ENCODE results near the gene DOK3. TPM values are rescaled to one million over a fixed set of nuclear protein-coding genes. Genes with fewer than 3 reads are reported as not detected.
A peak's percentile ranks its signal among the peaks of the same experiment; 100 is the strongest.

The DOK3 gene
- total and polyA plus RNA-seq, 2 of the 13 experiments (the other 11 are each of a cell fraction or from before 2014, with no cell fraction given), result 1.4 to 1.5 TPM

DNA sequence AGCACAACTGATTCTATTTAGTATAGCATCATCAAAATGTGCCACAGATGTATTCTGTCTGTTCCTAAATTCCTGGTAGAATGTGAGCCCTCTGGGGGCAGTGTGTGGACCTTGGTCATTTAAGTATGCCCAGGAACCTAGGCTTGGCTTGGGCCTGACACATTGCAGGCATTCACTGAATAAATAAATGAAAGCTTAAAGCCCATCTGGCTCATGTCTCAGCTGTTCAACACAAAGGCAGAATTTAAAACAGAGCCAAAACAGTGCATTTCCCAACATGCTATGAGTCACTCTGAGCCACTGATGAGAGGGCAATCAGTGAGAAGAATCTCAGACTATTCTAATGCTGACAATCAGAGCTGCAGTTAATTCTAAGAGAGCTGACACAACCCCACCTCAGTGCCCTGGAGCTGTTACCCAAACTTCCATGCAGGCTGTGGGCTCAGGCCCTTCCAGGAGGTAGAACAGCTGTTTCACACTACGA lies 36.7 kb upstream of the DOK3 start (continued):
- TF ChIP-seq, protein P1, sequence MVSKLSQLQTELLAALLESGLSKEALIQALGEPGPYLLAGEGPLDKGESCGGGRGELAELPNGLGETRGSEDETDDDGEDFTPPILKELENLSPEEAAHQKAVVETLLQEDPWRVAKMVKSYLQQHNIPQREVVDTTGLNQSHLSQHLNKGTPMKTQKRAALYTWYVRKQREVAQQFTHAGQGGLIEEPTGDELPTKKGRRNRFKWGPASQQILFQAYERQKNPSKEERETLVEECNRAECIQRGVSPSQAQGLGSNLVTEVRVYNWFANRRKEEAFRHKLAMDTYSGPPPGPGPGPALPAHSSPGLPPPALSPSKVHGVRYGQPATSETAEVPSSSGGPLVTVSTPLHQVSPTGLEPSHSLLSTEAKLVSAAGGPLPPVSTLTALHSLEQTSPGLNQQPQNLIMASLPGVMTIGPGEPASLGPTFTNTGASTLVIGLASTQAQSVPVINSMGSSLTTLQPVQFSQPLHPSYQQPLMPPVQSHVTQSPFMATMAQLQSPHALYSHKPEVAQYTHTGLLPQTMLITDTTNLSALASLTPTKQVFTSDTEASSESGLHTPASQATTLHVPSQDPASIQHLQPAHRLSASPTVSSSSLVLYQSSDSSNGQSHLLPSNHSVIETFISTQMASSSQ (IDR thresholded peaks at IDR 0.05; ENCODE audit: low read depth), result no peak
- TF ChIP-seq, protein P1 (CRISPR knock-in tag; IDR thresholded peaks at IDR 0.05; ENCODE audit: borderline replicate concordance), result peak; percentile 35; the same call in 1 of the 2 replicates
- TF ChIP-seq HMG20B (CRISPR knock-in tag; conservative IDR thresholded peaks at IDR 0.05), result peak; percentile 82
- peak; percentile 51; the same call in 1 of the 2 replicates for TF ChIP-seq ZMYM2 (CRISPR knock-in tag; IDR thresholded peaks at IDR 0.05)
- TF ChIP-seq, protein P2, sequence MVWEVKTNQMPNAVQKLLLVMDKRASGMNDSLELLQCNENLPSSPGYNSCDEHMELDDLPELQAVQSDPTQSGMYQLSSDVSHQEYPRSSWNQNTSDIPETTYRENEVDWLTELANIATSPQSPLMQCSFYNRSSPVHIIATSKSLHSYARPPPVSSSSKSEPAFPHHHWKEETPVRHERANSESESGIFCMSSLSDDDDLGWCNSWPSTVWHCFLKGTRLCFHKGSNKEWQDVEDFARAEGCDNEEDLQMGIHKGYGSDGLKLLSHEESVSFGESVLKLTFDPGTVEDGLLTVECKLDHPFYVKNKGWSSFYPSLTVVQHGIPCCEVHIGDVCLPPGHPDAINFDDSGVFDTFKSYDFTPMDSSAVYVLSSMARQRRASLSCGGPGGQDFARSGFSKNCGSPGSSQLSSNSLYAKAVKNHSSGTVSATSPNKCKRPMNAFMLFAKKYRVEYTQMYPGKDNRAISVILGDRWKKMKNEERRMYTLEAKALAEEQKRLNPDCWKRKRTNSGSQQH (CRISPR knock-in tag; IDR thresholded peaks at IDR 0.05; ENCODE audit: low read depth), result no peak
- TF ChIP-seq, protein P3, sequence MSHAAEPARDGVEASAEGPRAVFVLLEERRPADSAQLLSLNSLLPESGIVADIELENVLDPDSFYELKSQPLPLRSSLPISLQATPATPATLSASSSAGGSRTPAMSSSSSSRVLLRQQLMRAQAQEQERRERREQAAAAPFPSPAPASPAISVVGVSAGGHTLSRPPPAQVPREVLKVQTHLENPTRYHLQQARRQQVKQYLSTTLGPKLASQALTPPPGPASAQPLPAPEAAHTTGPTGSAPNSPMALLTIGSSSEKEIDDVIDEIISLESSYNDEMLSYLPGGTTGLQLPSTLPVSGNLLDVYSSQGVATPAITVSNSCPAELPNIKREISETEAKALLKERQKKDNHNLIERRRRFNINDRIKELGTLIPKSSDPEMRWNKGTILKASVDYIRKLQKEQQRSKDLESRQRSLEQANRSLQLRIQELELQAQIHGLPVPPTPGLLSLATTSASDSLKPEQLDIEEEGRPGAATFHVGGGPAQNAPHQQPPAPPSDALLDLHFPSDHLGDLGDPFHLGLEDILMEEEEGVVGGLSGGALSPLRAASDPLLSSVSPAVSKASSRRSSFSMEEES (CRISPR knock-in tag; IDR thresholded peaks at IDR 0.05), result no peak
- TF ChIP-seq, protein P4, sequence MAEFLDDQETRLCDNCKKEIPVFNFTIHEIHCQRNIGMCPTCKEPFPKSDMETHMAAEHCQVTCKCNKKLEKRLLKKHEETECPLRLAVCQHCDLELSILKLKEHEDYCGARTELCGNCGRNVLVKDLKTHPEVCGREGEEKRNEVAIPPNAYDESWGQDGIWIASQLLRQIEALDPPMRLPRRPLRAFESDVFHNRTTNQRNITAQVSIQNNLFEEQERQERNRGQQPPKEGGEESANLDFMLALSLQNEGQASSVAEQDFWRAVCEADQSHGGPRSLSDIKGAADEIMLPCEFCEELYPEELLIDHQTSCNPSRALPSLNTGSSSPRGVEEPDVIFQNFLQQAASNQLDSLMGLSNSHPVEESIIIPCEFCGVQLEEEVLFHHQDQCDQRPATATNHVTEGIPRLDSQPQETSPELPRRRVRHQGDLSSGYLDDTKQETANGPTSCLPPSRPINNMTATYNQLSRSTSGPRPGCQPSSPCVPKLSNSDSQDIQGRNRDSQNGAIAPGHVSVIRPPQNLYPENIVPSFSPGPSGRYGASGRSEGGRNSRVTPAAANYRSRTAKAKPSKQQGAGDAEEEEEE (CRISPR knock-in tag; IDR thresholded peaks at IDR 0.05; ENCODE audit: borderline replicate concordance), result no peak
- TF ChIP-seq THYN1 (CRISPR knock-in tag; IDR thresholded peaks at IDR 0.05; ENCODE audit: borderline replicate concordance, low read depth), result no peak
- TF ChIP-seq CENPT (CRISPR knock-in tag; IDR thresholded peaks at IDR 0.05; ENCODE audit: low read depth), result no peak
- TF ChIP-seq MXI1 (IDR thresholded peaks at IDR 0.05; ENCODE audit: borderline replicate concordance, low read depth, low read length), result peak; percentile 56; the same call in 1 of the 3 replicates
- 0 out of 2 replicates have a peak, but pooled peaks have one; percentile 12 for TF ChIP-seq HNF4G (IDR thresholded peaks at IDR 0.05; ENCODE audit: borderline replicate concordance, low read depth, low read length)
- no peak for TF ChIP-seq HNF4G (CRISPR knock-in tag; IDR thresholded peaks at IDR 0.05; ENCODE audit: borderline replicate concordance, low read depth)
- TF ChIP-seq, protein P5, sequence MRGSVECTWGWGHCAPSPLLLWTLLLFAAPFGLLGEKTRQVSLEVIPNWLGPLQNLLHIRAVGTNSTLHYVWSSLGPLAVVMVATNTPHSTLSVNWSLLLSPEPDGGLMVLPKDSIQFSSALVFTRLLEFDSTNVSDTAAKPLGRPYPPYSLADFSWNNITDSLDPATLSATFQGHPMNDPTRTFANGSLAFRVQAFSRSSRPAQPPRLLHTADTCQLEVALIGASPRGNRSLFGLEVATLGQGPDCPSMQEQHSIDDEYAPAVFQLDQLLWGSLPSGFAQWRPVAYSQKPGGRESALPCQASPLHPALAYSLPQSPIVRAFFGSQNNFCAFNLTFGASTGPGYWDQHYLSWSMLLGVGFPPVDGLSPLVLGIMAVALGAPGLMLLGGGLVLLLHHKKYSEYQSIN (CRISPR knock-in tag; IDR thresholded peaks at IDR 0.05; ENCODE audit: borderline replicate concordance), result no peak
- TF ChIP-seq SRY (CRISPR knock-in tag; IDR thresholded peaks at IDR 0.05), result no peak
- TF ChIP-seq ZNF567 (CRISPR knock-in tag; IDR thresholded peaks at IDR 0.05; ENCODE audit: borderline replicate concordance), result no peak
- TF ChIP-seq ATF7-NPFF (CRISPR knock-in tag; IDR thresholded peaks at IDR 0.05; ENCODE audit: low read depth), result no peak
- 0 out of 2 replicates have a peak, but pooled peaks have one; percentile 43 for TF ChIP-seq RARA (CRISPR knock-in tag; IDR thresholded peaks at IDR 0.05)
- no peak for TF ChIP-seq PAX8 (CRISPR knock-in tag; IDR thresholded peaks at IDR 0.05; ENCODE audit: borderline replicate concordance)
- TF ChIP-seq SMC3 (IDR thresholded peaks at IDR 0.05; ENCODE audit: low read length), result peak; percentile 21; the same call in 1 of the 2 replicates
- 0 out of 2 replicates have a peak, but pooled peaks have one; percentile 51 for TF ChIP-seq PPARG (CRISPR knock-in tag; conservative IDR thresholded peaks at IDR 0.05)
